Suprapubic skin (tissue), 4 donors: Measurements from ENCODE around the gene SPAG6.

Experiments
- EP300 ChIP-seq: sonication (generic); formaldehyde crosslinking; IDR thresholded peaks from one replicate; pipeline ENCODE4 v1.6.1; 2017; ENCODE audit warnings: antibody characterized with exemption
- POLR2AphosphoS5 ChIP-seq, 3 donors: sonication (generic); formaldehyde crosslinking; IDR thresholded peaks; one replicate each; pipeline ENCODE4 v1.6.1; 2017; ENCODE audit warnings: antibody characterized with exemption in 3 of 3
- TF ChIP-seq, protein P1 (sequence below), 2 donors: fragments of 200-600 bp in 1 of 2; fragments of 450-650 bp in 1 of 2; sonication (generic) in 1 of 2; IDR thresholded peaks; one replicate each; pipeline ENCODE4 v1.5.1; 2016 to 2019; ENCODE audit warnings: antibody characterized with exemption in 2 of 2, mild to moderate bottlenecking in 1 of 2, moderate library complexity in 1 of 2

DNA sequence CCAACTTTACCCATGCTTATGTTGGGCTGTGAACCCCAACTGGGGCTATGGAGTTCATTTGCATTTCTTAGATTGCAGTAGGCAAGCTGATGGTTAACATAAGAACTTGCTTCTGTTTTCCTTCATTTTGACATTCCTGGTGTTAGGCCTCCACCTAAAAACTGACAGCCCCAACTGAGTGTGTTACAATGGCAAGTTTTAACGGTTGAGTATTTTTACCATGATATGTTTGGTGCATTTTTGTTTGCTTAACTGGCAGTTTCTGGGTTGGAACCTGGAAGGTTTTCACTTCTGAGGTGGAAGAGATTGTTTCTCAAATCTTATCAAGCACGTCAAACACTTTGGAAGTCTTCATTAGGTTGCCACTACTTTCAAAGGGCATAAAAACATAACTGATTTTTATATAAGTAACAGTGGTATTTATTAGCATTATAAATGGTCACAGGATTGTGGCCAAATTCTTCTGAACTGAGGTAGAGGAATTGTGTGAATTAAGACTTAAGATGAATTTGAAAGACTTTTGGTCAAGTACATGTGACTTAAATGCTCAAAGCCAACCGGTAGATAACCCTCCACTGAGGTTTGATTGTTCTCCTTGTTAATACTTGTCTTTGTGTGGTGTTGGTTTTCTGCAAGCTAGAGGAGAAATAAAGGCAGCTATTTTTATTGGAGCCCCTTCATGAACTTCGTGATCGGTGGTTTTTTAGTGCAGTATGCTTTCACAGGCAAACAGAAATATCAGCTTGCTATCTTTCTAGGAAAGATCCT is 21.6 kb upstream of the SPAG6 start:
- TF ChIP-seq POLR2AphosphoS5 (IDR thresholded peaks at IDR 0.05), result no peak
- TF ChIP-seq EP300, result no peak
- TF ChIP-seq, protein P1, sequence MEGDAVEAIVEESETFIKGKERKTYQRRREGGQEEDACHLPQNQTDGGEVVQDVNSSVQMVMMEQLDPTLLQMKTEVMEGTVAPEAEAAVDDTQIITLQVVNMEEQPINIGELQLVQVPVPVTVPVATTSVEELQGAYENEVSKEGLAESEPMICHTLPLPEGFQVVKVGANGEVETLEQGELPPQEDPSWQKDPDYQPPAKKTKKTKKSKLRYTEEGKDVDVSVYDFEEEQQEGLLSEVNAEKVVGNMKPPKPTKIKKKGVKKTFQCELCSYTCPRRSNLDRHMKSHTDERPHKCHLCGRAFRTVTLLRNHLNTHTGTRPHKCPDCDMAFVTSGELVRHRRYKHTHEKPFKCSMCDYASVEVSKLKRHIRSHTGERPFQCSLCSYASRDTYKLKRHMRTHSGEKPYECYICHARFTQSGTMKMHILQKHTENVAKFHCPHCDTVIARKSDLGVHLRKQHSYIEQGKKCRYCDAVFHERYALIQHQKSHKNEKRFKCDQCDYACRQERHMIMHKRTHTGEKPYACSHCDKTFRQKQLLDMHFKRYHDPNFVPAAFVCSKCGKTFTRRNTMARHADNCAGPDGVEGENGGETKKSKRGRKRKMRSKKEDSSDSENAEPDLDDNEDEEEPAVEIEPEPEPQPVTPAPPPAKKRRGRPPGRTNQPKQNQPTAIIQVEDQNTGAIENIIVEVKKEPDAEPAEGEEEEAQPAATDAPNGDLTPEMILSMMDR (IDR thresholded peaks at IDR 0.05), result no peak
